Effector memory CD4-positive, alpha-beta T cell (primary cell): Measurements from ENCODE around the gene CDH4.

Experiments used
- DNase-seq, 3 donors: peaks; one replicate each; pipeline ENCODE4 v3.0.0-alpha.2; 2020
- H3K27ac ChIP-seq: 2 replicates; pipeline ENCODE4 v1.7.0; 2013; ENCODE audit warnings: mild to moderate bottlenecking, low read length, moderate library complexity; ENCODE audit not compliant: insufficient read depth, poor library complexity, severe bottlenecking
- H3K27me3 ChIP-seq: replicated peaks from 2 replicates; pipeline ENCODE4 v1.7.0; 2013; ENCODE audit warnings: mild to moderate bottlenecking, low read length; ENCODE audit not compliant: insufficient read depth, control insufficient read depth, poor library complexity, severe bottlenecking
- H3K36me3 ChIP-seq: 2 replicates; pipeline ENCODE4 v1.7.0; 2013; ENCODE audit warnings: mild to moderate bottlenecking, low read length, moderate library complexity; ENCODE audit not compliant: control insufficient read depth, insufficient read depth
- H3K4me1 ChIP-seq: 2 replicates; pipeline ENCODE4 v1.7.0; 2013; ENCODE audit warnings: low read length, mild to moderate bottlenecking; ENCODE audit not compliant: control insufficient read depth, insufficient read depth, poor library complexity, severe bottlenecking
- H3K4me3 ChIP-seq: 2 replicates; pipeline ENCODE4 v1.7.0; 2013; ENCODE audit warnings: low read length, low read depth, mild to moderate bottlenecking; ENCODE audit not compliant: insufficient read depth, poor library complexity, severe bottlenecking
- H3K9me3 ChIP-seq: 2 replicates; pipeline ENCODE4 v1.7.0; 2013; ENCODE audit warnings: mild to moderate bottlenecking, low read length, moderate library complexity; ENCODE audit not compliant: control insufficient read depth

CDH4 gene

GRCh38 chr20:61291166-61291829 lies 39.2 kb downstream of the CDH4 start:
- H3K36me3 ChIP-seq, result no peaks in the 10 kb centered on the region
- H3K4me3 ChIP-seq, result no peak overlapping the region
- H3K27me3 ChIP-seq, result no peaks in the 10 kb centered on the region
- no peak overlapping the region for H3K27ac ChIP-seq
- DNase-seq, result no peak
- H3K9me3 ChIP-seq, result no peaks in the 10 kb centered on the region
- H3K4me1 ChIP-seq, result no peaks in the 10 kb centered on the region

DNA sequence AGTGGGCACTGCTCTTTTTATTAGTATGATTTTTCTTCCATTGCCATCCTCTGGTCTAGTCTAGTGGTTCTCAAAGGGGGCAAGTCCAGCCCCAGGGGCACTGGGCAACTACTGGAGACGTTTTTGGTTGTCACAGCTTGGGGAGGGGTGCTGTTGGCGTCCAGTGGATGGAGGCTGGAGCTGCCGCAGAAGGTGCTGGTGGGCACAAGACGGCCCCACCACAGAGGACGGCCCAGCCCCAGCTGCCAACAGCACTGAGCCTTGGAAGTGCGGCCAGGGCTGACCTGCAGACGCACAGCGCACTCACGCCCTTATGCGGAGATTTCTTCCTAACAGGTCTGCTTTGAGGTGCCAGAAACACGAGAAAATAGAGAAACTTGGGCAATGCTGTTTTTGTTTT lies 40.3 kb downstream of the CDH4 start:
- H3K9me3 ChIP-seq, result no peaks in the 10 kb centered on the region
- H3K4me3 ChIP-seq, result no peak overlapping the region
- H3K36me3 ChIP-seq, result no peaks in the 10 kb centered on the region
- no peaks in the 10 kb centered on the region for H3K4me1 ChIP-seq
- DNase-seq, result no peak
- H3K27me3 ChIP-seq, result no peaks in the 10 kb centered on the region
- H3K27ac ChIP-seq, result no peak overlapping the region

- Histone ChIP-seq H3K4me3 (no peak overlapping the region), H3K9me3 (no peaks in the 10 kb centered on the region), H3K36me3 (no peaks in the 10 kb centered on the region), H3K27ac (no peak overlapping the region), H3K27me3 (no peaks in the 10 kb centered on the region), H3K4me1 (no peaks in the 10 kb centered on the region)
- DNase-seq, result no peak
These were observed 41.0 kb downstream of the CDH4 start for GRCh38 chr20:61292821-61293612.

- DNase-seq, result no peak
- Histone ChIP-seq H3K27me3 (no peaks in the 10 kb centered on the region), H3K27ac (no peak overlapping the region), H3K9me3 (no peaks in the 10 kb centered on the region), H3K4me3 (no peak overlapping the region), H3K4me1 (no peaks in the 10 kb centered on the region), H3K36me3 (no peaks in the 10 kb centered on the region)
These were observed 41.9 kb downstream of the CDH4 start for GRCh38 chr20:61293951-61294350.

DNA sequence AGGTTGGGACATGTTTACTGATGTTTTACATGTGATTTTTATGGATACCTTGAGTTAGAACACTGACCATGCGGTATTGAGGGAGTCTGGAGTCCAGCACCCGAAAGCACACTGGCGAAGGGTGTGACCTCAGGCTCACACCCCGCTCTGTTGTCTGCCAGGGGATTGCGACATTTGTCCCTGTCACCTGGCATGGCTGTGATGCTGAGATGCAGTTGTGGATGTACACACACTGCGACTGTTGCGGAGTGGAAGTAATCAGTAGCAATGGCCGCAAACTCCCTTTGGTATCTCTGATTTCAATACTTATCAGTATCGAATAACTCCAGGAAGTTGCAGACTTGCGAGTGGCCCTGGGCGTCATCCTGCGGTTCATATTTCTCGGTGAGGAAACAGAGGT lies 43.2 kb downstream of the CDH4 start:
- H3K27me3 ChIP-seq, result no peaks in the 10 kb centered on the region
- no peaks in the 10 kb centered on the region for H3K9me3 ChIP-seq
- H3K36me3 ChIP-seq, result no peaks in the 10 kb centered on the region
- DNase-seq, result no peak
- no peak overlapping the region for H3K4me3 ChIP-seq
- no peak overlapping the region for H3K27ac ChIP-seq
- no peaks in the 10 kb centered on the region for H3K4me1 ChIP-seq

GRCh38 chr20:61295682-61296628 lies 43.9 kb downstream of the CDH4 start:
- no peak for DNase-seq
- H3K4me3 ChIP-seq, result no peak overlapping the region
- no peaks in the 10 kb centered on the region for H3K27me3 ChIP-seq
- no peaks in the 10 kb centered on the region for H3K4me1 ChIP-seq
- H3K27ac ChIP-seq, result no peak overlapping the region
- no peaks in the 10 kb centered on the region for H3K9me3 ChIP-seq
- H3K36me3 ChIP-seq, result no peaks in the 10 kb centered on the region

GRCh38 chr20:61296629-61297019 lies 44.6 kb downstream of the CDH4 start:
- H3K4me3 ChIP-seq, result no peak overlapping the region
- no peaks in the 10 kb centered on the region for H3K4me1 ChIP-seq
- no peaks in the 10 kb centered on the region for H3K36me3 ChIP-seq
- no peaks in the 10 kb centered on the region for H3K9me3 ChIP-seq
- H3K27me3 ChIP-seq, result no peaks in the 10 kb centered on the region
- no peak for DNase-seq
- no peak overlapping the region for H3K27ac ChIP-seq

DNA sequence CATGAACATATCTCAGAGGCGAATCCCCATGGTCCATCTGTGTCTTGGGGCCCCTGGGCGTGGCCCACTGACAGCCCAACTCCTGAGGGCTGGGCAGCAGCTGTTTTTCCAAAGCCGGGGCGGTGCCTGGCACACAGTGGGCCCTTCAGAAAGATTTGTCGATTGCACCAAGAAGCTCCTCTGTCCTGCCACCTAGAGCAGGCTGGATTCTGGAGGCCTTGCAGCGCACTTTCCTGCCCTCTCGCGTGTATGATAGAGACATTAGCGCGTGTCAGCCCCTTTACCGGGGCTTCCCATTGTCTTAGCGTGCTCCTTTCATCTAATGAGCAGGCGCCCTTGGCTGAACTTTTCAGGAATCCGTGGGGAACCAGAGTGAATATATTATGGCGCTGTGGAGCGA lies 45.4 kb downstream of the CDH4 start:
- Histone ChIP-seq H3K27me3 (no peaks in the 10 kb centered on the region), H3K9me3 (no peaks in the 10 kb centered on the region), H3K4me3 (no peak overlapping the region), H3K36me3 (no peaks in the 10 kb centered on the region), H3K4me1 (no peaks in the 10 kb centered on the region), H3K27ac (no peak overlapping the region)
- no peak for DNase-seq

DNA sequence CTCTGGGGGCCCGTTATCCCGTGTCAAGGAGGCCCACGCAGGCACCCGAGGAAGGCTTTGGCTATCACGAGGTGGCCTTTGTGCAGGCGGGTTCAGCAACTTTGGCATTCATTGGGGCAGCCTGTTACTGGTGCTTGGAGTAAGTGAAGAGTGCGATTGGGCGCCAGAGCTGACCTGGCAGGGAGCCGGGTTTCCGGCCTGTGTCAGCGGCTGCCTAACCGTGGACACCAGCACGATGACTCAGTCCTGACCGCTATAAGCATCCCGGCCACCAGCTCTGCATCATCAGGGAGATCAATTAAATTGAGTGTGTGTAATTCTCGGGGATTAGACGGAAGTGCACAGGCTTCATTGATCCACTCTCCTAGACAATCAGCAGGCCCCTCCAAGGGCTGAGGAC lies 45.9 kb downstream of the CDH4 start:
- no peaks in the 10 kb centered on the region for H3K9me3 ChIP-seq
- DNase-seq, result no peak

DNA sequence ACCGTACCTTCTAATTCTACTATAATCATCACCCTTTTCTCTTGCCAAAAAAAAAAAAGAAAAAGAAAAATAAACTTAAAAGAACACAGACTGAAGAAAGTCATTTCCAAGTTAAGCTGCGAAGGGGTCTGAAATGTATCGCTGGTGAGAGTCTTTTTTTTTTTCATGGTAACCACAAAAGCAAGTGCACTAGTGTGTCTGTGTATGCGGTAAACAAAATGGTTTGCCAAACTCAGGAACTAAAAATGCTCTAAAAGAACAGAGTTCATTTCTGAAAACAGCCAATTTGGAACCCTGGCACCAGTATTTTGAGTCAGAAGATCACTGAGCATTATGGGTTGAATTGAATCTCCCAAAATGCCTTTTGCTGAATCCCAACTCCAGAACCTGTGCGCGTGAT lies 46.6 kb downstream of the CDH4 start:
- Histone ChIP-seq H3K27ac (no peak overlapping the region), H3K4me1 (no peaks in the 10 kb centered on the region), H3K4me3 (no peak overlapping the region), H3K36me3 (no peaks in the 10 kb centered on the region), H3K27me3 (no peaks in the 10 kb centered on the region), H3K9me3 (no peaks in the 10 kb centered on the region)
- DNase-seq, result no peak

More for the DNA sequence above, 45.9 kb downstream of the CDH4 start:
- Histone ChIP-seq H3K27ac (no peak overlapping the region), H3K27me3 (no peaks in the 10 kb centered on the region), H3K36me3 (no peaks in the 10 kb centered on the region), H3K4me1 (no peaks in the 10 kb centered on the region), H3K4me3 (no peak overlapping the region)
